Endothelial cell of umbilical vein (primary cell): ENCODE data around the gene WARS2.

Source experiments
- EZH2 ChIP-seq: IDR thresholded peaks from 2 replicates; pipeline ENCODE4 v1.6.1; 2012; ENCODE audit warnings: borderline replicate concordance, low read depth, mild to moderate bottlenecking, moderate library complexity, low read length, inconsistent platforms; ENCODE audit not compliant: severe bottlenecking
- FOS ChIP-seq: IDR thresholded peaks from 2 replicates; pipeline ENCODE4 v1.6.1; 2011; ENCODE audit warnings: mild to moderate bottlenecking, low read length, moderate library complexity, borderline replicate concordance; ENCODE audit not compliant: insufficient read depth
- JUN ChIP-seq: IDR thresholded peaks from 2 replicates; pipeline ENCODE4 v1.6.1; 2011; ENCODE audit warnings: borderline replicate concordance, low read depth; ENCODE audit not compliant: insufficient read length, insufficient read depth
- MAX ChIP-seq: IDR thresholded peaks from 2 replicates; pipeline ENCODE4 v1.6.1; 2011; ENCODE audit not compliant: insufficient read depth, insufficient read length
- POLR2A ChIP-seq: IDR thresholded peaks from 2 replicates; pipeline ENCODE4 v1.6.1; 2012; ENCODE audit warnings: low read depth, mild to moderate bottlenecking, control low read depth, low read length
- POLR2AphosphoS5 ChIP-seq: IDR thresholded peaks from 2 replicates; pipeline ENCODE4 v1.6.1; 2012; ENCODE audit warnings: low read depth, mild to moderate bottlenecking, control low read depth, low read length, moderate library complexity; ENCODE audit not compliant: insufficient read depth
- TF ChIP-seq, protein P1 (sequence below), 2 donors: IDR thresholded peaks; 1 replicate in 1 of 2; 2 replicates in 1 of 2; pipeline ENCODE4 v1.5.1; 2011; ENCODE audit warnings: low read length in 2 of 2, mild to moderate bottlenecking in 2 of 2, moderate library complexity in 2 of 2, control low read depth in 1 of 2, inconsistent platforms in 1 of 2, low read depth in 1 of 2; ENCODE audit not compliant: insufficient read depth in 1 of 2; ENCODE audit errors: extremely low read depth in 1 of 2

- TF ChIP-seq, protein P1, sequence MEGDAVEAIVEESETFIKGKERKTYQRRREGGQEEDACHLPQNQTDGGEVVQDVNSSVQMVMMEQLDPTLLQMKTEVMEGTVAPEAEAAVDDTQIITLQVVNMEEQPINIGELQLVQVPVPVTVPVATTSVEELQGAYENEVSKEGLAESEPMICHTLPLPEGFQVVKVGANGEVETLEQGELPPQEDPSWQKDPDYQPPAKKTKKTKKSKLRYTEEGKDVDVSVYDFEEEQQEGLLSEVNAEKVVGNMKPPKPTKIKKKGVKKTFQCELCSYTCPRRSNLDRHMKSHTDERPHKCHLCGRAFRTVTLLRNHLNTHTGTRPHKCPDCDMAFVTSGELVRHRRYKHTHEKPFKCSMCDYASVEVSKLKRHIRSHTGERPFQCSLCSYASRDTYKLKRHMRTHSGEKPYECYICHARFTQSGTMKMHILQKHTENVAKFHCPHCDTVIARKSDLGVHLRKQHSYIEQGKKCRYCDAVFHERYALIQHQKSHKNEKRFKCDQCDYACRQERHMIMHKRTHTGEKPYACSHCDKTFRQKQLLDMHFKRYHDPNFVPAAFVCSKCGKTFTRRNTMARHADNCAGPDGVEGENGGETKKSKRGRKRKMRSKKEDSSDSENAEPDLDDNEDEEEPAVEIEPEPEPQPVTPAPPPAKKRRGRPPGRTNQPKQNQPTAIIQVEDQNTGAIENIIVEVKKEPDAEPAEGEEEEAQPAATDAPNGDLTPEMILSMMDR (IDR thresholded peaks at IDR 0.05; ENCODE audit: extremely low read depth in 1 of 2, insufficient read depth in 1 of 2, low read depth in 1 of 2, low read length in 2 of 2): no peak
- no peak for TF ChIP-seq MAX
- TF ChIP-seq POLR2A: no peak
- no peak for TF ChIP-seq POLR2AphosphoS5
- TF ChIP-seq JUN: no peak
- TF ChIP-seq EZH2: no peak
- TF ChIP-seq FOS: no peak
Observed at GRCh38 chr1:119038363-119038762, 102.1 kb downstream of the WARS2 start.
